Measurements from ENCODE around the gene PRRC2C.
"Not testable (repeated sequence)": the region's sequence is repeated elsewhere in the genome, so short reads cannot be mapped to it uniquely, and the experiment has no call there.

The PRRC2C gene

DNA sequence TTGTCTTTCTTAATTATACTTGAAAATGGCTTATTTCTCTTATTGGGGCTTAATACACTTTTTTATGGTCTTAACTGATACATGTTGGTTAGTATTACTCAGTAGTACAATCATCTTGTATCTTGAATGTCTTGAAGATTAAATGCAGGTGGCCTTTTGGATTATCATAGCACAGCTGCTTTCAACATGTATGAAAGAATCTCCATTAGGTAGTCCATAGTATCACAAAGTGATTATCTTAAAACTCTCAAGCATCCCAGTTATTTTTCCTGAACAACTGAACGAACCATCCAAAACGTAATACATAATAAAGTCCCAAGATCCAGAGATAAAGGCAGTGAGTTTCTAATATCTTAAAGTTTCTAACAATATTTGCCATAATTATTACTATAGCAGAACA lies 85.0 kb downstream of the PRRC2C start:
- no peak overlapping the region for H3K4me3 ChIP-seq (ENCODE audit: low read length)
- no peak for DNase-seq (ENCODE audit: low read depth, low spot score)

DNA sequence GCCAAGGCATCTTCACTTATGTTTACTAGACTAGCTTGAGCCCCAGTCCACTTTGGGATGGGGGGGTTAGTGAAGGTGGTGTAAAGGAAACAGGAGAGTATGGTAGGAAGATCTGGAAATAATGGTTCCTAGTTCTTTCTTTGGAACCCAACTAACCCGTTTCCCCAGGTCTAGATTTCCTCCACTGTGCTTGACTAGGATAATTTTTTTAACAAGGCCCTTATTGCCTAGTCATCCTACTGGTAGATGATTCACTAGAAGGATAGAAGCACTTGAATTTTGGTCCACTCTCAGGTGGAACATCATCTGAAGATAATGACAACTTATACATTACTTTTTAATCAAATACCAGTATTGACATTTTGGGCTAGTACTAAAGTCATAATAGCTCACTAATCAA lies 90.8 kb downstream of the PRRC2C start:
- no peak for DNase-seq (ENCODE audit: low read depth, low spot score)
- H3K4me3 ChIP-seq (ENCODE audit: low read length), result no peak overlapping the region

DNA sequence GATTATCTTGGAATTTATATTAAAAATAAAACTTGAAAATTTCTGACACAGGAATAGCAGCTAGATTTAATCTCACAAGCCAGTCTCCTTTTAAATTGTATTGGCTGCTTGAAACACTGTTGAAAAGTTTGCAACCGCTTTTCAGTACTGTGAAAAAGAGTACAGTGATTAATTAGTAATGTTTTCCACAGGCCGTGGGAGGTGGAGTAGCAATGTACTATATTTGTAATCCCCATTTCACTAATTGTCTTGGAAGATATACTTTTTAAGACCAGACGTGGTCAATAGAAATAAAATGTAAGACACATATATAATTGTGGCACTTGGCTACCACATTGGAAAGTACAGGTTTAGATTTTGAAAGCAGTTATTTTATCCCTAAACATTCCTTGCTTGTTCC lies 95.9 kb downstream of the PRRC2C start:
- no peak overlapping the region for H3K4me3 ChIP-seq (ENCODE audit: low read length)
- DNase-seq (ENCODE audit: low read depth, low spot score), result no peak

DNA sequence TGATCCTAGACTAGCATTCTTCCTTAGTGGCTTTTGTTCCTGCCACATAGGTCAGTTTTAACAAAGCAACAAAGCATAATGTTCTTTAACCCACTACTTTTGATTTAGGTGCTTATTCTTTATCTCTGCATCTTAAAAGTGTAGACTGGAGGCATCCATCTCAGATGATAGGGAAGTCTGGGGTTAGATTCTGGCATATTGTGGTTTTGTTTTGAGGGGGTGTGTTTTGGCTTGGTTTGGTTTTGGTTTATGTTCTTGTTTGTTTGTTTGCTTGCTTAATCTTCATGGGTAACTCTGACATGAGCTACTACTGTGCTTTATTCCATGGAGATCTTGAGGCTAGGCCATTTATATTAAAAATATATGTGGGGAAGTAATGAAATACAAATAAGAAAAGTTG lies 96.4 kb downstream of the PRRC2C start:
- no peak overlapping the region for H3K4me3 ChIP-seq (ENCODE audit: low read length)
- DNase-seq (ENCODE audit: low read depth, low spot score), result peak; percentile 22

DNA sequence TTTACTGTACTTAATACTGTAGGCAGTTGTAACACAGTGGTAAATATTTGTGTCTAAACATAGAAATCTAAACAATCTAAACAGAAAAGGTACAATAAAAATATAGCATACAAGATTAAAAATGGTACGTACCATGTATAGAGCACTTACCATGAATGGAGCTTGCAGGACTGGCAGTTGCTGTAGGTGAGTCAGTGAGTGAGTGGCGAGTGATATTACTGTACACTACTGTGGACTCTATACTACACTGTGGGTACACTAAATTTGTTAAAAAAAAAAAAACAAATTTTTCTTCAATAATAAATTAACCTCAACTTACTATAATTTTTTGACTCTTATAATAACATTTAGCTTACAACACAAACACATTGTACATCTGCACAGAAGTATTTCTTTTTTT lies 97.3 kb downstream of the PRRC2C start:
- DNase-seq (ENCODE audit: low read depth, low spot score), result no peak
- no peak overlapping the region for H3K4me3 ChIP-seq (ENCODE audit: low read length)

DNA sequence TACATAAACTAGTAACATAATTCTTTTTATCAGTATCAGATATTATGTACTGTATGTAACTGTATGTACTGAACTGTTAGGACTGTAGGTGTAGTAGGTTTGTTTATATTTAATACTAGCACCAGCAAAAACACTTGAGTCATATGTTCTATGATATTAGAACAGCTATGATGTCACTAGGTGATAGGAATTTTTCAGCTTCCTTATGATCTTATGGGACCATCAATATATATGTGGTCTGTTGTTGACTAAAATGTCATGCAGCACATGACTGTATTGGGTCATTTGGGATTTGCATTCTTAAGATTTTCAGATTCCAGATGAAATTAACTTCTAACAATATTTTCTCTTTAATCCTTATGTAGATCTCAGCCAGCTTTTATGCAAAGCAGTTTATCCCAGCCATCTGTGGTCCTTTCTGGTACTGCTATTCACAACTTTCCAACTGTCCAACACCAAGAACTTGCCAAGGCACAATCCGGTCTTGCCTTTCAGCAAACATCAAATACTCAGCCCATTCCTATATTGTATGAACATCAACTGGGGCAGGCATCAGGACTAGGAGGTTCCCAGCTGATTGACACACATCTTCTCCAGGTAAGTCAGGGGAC lies 98.4 kb downstream of the PRRC2C start:
- no peak for DNase-seq (ENCODE audit: low read depth, low spot score)
- H3K4me3 ChIP-seq (ENCODE audit: low read length), result no peak overlapping the region

DNA sequence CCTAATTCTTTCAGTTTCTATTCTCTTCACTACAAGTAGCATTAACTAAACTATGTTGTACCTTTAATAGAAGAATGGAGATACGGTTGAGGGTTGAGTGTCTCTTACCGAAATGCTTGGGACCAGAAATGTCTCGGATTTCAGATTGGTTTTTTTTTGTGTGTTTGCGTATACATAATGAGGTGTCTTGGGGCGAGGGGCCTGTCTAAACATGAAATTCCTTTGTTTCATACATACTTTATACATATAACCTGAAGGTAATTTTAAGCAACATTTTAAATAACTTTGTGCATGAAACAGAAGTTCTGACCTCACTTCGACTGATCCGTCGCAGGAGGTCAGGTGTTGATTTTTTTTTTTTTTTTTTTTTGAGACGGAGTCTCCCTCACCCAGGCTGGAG lies 100.4 kb downstream of the PRRC2C start:
- H3K4me3 ChIP-seq (ENCODE audit: low read length), result no peak overlapping the region
- DNase-seq (ENCODE audit: low read depth, low spot score), result no peak

DNA sequence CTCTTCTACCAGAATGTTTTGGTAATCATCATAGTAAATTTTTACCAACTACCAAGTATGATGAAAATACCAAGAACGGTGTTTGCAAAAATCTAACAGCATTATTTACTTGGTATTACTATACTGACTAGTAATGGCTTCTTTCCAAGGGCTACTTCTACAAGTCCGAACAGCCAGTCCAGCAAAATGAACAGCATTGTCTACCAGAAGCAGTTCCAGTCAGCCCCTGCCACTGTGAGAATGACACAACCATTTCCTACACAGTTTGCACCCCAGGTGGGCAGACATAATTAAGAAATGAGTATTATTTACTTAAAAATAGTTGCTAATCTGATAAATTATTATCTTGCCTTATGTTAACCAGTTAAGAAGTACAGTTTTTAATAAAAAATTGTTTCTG lies 102.9 kb downstream of the PRRC2C start:
- DNase-seq (ENCODE audit: low read depth, low spot score), result no peak

DNA sequence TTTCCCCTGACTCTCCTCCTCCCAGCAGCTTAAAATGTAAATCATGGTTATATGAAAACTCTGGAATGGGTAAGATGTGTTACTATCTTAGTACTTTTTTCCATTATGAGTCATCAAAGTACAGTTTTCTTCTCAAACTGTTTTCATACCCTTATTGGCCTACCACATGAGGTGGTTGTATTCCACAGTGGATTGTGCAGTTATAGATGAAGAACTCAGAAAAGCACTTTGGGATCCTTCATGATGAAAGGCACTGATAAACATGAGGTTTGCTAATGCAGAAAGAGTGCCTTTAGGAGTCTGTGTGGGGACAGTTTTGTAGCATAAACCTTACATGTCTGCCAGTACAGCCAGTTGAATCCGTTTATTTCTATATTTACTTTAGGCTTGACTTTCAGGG lies 104.7 kb downstream of the PRRC2C start:
- DNase-seq (ENCODE audit: low read depth, low spot score), result no peak

More for the DNA sequence above, 102.9 kb downstream of the PRRC2C start:
- H3K4me3 ChIP-seq (ENCODE audit: low read length), result no peak overlapping the region

DNA sequence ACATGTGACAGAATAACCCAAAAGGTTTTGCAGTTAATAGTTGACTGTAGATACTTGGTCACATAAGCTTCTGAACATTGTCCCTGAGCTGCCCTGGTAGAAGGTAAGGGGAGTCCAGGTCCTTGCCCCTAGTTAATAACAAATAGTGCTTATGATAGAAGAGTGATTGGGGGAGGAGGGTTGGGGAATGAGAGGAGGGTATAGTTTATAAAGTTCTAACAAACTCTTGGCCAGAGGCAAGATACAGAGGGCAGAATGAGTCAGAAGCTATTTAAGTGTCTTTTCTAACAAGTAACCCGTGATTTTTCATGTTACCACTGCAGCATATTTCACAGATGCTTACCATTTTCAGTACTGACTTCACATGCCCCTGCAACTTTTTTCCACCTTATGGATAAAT lies 110.0 kb downstream of the PRRC2C start:
- H3K4me3 ChIP-seq (ENCODE audit: low read length), result no peak overlapping the region
- no peak for DNase-seq (ENCODE audit: low read depth, low spot score)

More for the DNA sequence above, 104.7 kb downstream of the PRRC2C start:
- H3K4me3 ChIP-seq (ENCODE audit: low read length), result no peak overlapping the region

DNA sequence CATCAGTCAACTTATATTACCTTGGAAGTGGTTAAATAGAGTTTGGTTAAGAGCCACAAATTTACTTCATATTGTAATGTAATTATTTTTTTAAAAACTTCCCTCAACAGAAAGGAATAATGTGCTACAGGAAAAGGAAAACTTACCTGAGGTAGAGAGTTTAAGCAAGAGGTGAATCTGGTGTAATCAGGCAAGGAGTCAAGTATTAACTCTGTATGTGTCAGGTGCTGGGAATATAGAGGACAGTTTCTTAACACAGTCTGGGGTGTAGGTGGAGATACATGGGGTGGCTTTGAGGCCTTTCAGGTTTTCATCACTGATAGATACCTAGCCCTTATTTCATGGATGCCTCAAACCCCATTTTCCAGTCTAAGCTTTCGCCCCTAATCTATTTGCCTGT lies 110.8 kb downstream of the PRRC2C start:
- DNase-seq (ENCODE audit: low read depth, low spot score), result no peak
- H3K4me3 ChIP-seq (ENCODE audit: low read length), result no peak overlapping the region

DNA sequence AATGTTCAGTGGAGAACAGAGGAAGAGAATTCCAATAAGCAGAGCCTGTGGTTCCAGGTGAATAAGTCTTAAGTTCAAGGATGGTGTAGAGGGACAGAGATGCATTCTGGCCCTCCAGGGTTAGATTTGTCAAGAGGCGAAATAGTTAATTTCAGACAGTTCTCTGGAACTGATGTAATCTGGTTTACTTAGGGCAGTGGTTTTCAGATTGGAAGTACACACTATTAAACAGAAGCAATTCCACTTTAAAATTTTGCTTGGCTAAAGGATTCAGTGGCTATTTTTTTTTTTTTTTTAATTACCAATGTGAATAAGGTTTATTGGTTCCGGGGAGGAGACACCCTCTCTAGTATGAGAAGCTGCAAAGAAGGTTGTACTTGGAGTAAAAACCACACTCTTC lies 111.4 kb downstream of the PRRC2C start:
- no peak for DNase-seq (ENCODE audit: low read depth, low spot score)
- H3K4me3 ChIP-seq (ENCODE audit: low read length), result no peak overlapping the region

DNA sequence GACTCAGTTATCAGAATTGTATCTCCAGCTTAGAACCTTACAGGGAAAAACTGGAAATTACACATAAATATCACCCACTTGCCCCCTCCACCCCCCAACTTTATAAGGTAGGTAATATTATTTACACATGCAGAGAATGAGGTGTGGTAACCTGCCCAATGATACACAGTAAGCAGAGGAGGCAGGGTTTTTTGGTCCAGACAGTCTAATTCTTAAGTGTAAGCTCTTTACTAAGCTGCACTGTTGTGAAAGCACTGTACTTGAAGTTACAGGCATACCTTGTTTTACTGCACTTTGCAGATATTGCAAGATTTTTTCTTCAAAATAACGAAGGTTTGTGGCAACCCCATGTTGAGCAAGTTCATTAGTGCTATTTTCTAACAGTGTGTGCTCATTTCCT lies 111.9 kb downstream of the PRRC2C start:
- no peak overlapping the region for H3K4me3 ChIP-seq (ENCODE audit: low read length)
- no peak for DNase-seq (ENCODE audit: low read depth, low spot score)

DNA sequence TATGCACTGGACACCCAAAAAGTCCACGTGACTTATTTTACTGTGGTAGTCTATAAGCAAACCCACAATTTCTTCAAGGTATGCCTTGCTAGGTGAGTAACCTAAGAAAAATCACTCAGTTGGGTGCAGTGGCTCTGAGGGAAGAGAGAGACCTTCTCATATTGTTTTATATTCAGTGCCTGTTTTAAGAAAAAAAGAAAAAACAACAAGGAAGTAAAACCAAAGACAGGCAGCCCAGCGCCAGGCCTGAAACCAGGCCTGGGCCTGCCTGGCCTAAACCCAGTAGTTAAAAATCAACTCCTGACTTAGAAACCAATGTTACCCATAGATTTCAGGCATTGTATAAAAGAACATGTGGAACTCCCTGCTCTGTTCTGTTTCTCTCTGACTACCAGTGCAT lies 115.0 kb downstream of the PRRC2C start:
- DNase-seq (ENCODE audit: low read depth, low spot score); H3K4me3 ChIP-seq (ENCODE audit: low read length): not testable (repeated sequence)

DNA sequence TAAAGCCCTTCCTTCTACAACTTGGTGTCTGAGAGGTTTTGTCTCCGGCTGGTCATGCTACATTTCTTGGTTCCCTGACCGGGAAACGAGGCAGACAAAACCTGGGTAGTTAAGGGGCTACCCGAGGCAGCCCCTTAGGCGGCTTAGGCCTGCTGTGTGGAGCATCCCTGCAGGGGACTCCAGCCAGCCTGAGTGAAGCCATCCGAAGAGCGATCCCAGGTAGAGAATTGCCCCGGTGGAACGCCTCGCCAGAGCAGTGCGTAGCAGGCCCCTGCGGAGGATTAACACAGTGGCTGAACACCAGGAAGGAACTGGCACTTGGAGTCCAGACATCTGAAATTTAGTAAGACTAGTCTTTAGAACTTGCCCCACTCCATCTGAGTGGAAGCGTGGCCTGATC lies 115.5 kb downstream of the PRRC2C start:
- DNase-seq (ENCODE audit: low read depth, low spot score), result no peak
- H3K4me3 ChIP-seq (ENCODE audit: low read length), result no peak overlapping the region

DNA sequence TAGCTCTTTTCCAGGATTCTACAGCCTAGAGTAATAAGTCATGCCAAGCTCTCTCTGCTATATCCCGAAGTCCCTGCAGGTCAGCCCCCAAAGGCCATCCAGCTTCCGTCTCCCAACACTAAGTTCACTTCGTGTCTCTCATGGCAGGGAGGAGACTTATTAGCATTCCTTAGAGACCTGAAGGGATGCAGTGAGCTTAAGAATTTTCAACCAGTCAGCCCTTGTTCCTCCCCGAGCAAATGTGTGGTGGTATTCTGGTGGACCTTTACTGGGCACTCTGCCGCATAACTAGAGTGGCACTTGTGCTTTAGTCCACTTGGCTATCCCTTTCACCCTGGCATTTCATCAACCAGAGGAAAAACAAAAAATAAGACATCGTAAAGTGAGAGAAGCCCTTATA lies 117.7 kb downstream of the PRRC2C start:
- DNase-seq (ENCODE audit: low read depth, low spot score); H3K4me3 ChIP-seq (ENCODE audit: low read length): not testable (repeated sequence)

DNA sequence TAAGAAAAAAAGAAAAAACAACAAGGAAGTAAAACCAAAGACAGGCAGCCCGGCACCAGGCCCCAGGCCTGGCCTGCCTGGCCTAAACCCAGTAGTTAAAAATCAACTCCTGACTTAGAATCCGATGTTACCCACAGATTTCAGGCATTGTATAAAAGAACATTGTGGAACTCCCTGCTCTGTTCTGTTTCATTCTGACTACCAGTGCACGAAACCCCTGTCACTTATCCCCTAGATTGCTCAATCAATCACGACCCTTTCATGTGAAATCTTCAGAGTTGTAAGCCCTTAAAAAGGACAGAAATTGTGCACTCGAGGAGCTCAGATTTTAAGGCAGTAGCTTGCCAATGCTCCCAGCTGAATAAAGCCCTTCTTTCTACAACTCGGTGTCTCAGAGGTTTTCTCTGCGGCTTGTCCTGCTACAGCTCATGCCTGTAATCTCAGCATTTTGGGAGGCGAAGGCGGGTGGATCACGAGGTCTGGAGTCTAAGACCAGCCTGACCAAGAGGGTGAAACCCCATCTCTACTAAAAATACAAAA lies 121.1 kb downstream of the PRRC2C start:
- H3K4me3 ChIP-seq (ENCODE audit: low read length), result no peak overlapping the region
- no peak for DNase-seq (ENCODE audit: low read depth, low spot score)

DNA sequence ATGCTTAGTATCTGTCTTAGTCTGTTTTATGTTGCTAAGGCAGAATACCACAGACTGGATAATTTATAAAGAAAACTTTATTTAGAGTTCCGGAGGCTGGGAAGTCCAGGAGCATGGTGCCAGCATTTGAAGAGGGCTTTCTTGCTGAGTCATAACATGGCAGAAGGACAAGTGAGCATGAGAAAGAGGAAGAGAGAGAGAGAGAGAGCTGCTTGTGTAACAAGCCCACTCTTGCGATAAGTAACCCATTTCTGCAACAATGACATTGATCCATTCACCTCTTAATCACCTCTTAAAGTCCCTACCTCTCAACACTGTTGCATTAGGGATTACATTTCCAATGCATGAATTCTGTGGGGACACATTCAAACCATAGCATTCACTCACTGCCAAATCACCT lies 125.1 kb downstream of the PRRC2C start:
- DNase-seq (ENCODE audit: low read depth, low spot score), result no peak
- H3K4me3 ChIP-seq (ENCODE audit: low read length), result no peak overlapping the region

DNA sequence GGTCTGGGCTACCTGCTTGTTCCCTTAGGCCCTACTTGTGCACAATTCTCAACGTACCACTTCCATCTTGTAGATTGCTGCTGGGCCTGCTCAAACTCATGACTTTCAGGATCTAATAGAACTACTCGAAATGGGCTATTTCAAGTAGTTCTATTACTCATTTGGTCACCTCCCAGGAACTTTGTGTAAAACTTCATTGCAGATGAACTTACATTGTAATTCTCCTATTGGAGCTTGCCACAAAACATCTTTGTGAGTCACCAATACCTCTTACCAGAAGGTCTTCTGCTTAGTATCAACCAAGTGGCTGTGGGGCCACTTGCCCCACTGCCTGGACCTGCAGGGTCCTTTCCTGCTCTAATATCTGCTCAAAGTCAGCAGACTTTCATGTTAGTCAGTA lies 126.0 kb downstream of the PRRC2C start:
- DNase-seq (ENCODE audit: low read depth, low spot score), result no peak
- H3K4me3 ChIP-seq (ENCODE audit: low read length), result no peak overlapping the region

DNA sequence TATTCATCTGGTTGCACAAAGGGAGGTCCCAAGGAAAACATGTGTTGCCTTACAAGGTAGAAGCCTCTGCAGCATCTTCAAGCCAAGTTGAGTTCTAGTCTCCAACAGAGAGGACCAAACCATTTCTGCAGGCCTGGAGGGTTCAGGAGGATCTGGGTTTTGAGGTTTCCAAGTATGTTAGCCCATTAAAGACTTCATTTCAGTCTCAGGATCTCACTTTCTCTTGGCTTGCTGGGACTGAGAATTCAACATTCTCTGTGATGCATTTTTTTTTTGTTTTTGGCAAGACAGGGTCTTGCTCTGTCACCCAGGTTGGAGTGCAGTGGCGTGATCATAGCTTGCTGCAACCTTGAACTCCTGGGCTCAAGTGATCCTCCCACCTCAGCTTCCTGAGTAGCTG lies 128.0 kb downstream of the PRRC2C start:
- H3K4me3 ChIP-seq (ENCODE audit: low read length), result no peak overlapping the region
- DNase-seq (ENCODE audit: low read depth, low spot score), result no peak

DNA sequence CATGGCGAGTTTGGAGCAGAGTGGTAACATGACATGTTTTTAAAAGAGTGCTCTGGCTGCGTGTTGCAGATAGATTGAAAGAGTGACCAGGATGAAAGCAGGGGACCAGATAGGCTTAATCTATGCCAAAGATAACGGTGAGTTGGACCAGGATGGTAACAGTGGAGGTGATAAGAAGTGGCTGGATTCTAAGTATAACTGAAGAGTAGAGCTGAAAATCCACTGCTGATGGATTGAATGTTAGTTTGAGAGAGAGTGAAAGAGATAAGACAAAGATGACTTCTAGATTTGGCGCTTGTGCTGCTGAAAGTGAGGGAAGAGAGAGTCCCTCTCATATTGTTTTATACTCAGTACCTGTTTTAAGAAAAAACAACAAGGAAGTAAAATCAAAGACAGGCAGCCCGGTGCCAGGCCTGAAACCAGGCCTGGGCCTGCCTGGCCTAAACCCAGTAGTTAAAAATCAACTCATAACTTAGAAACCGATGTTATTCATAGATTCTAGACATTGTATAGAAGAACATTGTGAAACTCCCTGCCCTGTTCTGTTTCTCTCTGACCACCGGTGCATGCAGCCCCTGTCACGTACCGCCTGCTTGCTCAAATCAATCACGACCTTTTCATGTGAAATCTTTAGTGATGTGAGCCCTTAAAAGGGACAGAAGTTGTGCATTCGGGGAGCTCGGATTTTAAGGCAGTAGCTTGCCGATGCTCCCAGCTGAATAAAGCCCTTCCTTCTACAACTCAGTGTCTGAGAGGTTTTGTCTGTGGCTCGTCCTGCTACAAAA lies 130.0 kb downstream of the PRRC2C start:
- not testable (repeated sequence) for H3K4me3 ChIP-seq (ENCODE audit: low read length); DNase-seq (ENCODE audit: low read depth, low spot score)
